Gastroesophageal sphincter (tissue), 3 donors: ENCODE data around the gene AKAP11.

Source experiments
- CTCF ChIP-seq, 4 experiments: fragments of 200-600 bp in 2 of 4; fragments of 450-650 bp in 2 of 4; sonication (generic) in 1 of 4; IDR thresholded peaks; one replicate each; pipeline ENCODE4 v1.5.1; 2017 to 2019; ENCODE audit warnings: antibody characterized with exemption in 4 of 4, mild to moderate bottlenecking in 2 of 4, moderate library complexity in 2 of 4
- EP300 ChIP-seq: sonication (generic); formaldehyde crosslinking; IDR thresholded peaks from one replicate; pipeline ENCODE4 v1.6.1; 2017; ENCODE audit warnings: antibody characterized with exemption, mild to moderate bottlenecking
- POLR2A ChIP-seq, 2 donors: fragments of 450-650 bp; IDR thresholded peaks; one replicate each; pipeline ENCODE4 v1.6.1; 2017; ENCODE audit warnings: antibody characterized with exemption in 2 of 2, mild to moderate bottlenecking in 2 of 2, moderate library complexity in 1 of 2

- TF ChIP-seq POLR2A (IDR thresholded peaks at IDR 0.05), result no peak
- TF ChIP-seq CTCF (IDR thresholded peaks at IDR 0.05), result no peak
- TF ChIP-seq EP300, result no peak
Measured at GRCh38 chr13:42232671-42233070, 39.3 kb upstream of the AKAP11 start.
